ENCODE measurements around the gene CDH1.
"Not testable (repeated sequence)": the region's sequence is repeated elsewhere in the genome, so short reads cannot be mapped to it uniquely, and the experiment has no call there.

Gene CDH1

GRCh38 chr16:68715471-68715870 lies 21.6 kb upstream of the CDH1 start:
- Histone ChIP-seq H3K36me3 (ENCODE audit: insufficient read depth, low read length) (no peaks in the 10 kb centered on the region), H3K79me2 (ENCODE audit: insufficient read depth, low read length) (no peaks in the 10 kb centered on the region), H3K4me2 (ENCODE audit: low read depth, low read length, poor library complexity, severe bottlenecking) (no peak overlapping the region), H3K9me3 (ENCODE audit: insufficient read depth, low read depth, low read length) (no peaks in the 10 kb centered on the region), H3K4me3 (ENCODE audit: low read length, poor library complexity, severe bottlenecking) (no peak overlapping the region), H3K27me3 (ENCODE audit: insufficient read depth, low read length, poor library complexity, severe bottlenecking) (no peaks in the 10 kb centered on the region), H3K4me1 (ENCODE audit: insufficient read depth, low read length, poor library complexity, severe bottlenecking) (no peaks in the 10 kb centered on the region), H4K20me1 (ENCODE audit: insufficient read depth, low read length, poor library complexity, severe bottlenecking) (no peaks in the 10 kb centered on the region), H2AFZ (ENCODE audit: low read length) (no peak overlapping the region), H3K9ac (ENCODE audit: low read depth, low read length, poor library complexity, severe bottlenecking) (no peak overlapping the region), H3K9me2 (replicated peaks; ENCODE audit: low read depth, low read length) (no peaks in the 10 kb centered on the region), H3F3A (ENCODE audit: low read depth) (no peaks in the 10 kb centered on the region)
- TF ChIP-seq EZH2phosphoT487 (IDR thresholded peaks at IDR 0.05; ENCODE audit: borderline replicate concordance) = no peak
- no peak for TF ChIP-seq CTCF (conservative IDR thresholded peaks at IDR 0.05; ENCODE audit: low read length)

- not testable (repeated sequence) for H3K9me2 ChIP-seq (replicated peaks; ENCODE audit: low read depth, low read length); H3K4me1 ChIP-seq (ENCODE audit: insufficient read depth, low read length, poor library complexity, severe bottlenecking); H2AFZ ChIP-seq (ENCODE audit: low read length); H3K9ac ChIP-seq (ENCODE audit: low read depth, low read length, poor library complexity, severe bottlenecking); H3K4me2 ChIP-seq (ENCODE audit: low read depth, low read length, poor library complexity, severe bottlenecking); H3K27me3 ChIP-seq (ENCODE audit: insufficient read depth, low read length, poor library complexity, severe bottlenecking); H3K9me3 ChIP-seq (ENCODE audit: insufficient read depth, low read depth, low read length); H4K20me1 ChIP-seq (ENCODE audit: insufficient read depth, low read length, poor library complexity, severe bottlenecking); H3K79me2 ChIP-seq (ENCODE audit: insufficient read depth, low read length); H3K4me3 ChIP-seq (ENCODE audit: low read length, poor library complexity, severe bottlenecking); H3F3A ChIP-seq (ENCODE audit: low read depth); H3K36me3 ChIP-seq (ENCODE audit: insufficient read depth, low read length)
Observed at GRCh38 chr16:68716516-68716915, 20.6 kb upstream of the CDH1 start.

GRCh38 chr16:68717684-68718083 lies 19.4 kb upstream of the CDH1 start:
- no peaks in the 10 kb centered on the region for H3K27me3 ChIP-seq (ENCODE audit: insufficient read depth, low read length, poor library complexity, severe bottlenecking)
- H3K36me3 ChIP-seq (ENCODE audit: insufficient read depth, low read length) = no peaks in the 10 kb centered on the region
- H3K9me2 ChIP-seq (replicated peaks; ENCODE audit: low read depth, low read length) = no peaks in the 10 kb centered on the region
- TF ChIP-seq EZH2phosphoT487 (IDR thresholded peaks at IDR 0.05; ENCODE audit: borderline replicate concordance) (no peak), CTCF (conservative IDR thresholded peaks at IDR 0.05; ENCODE audit: low read length) (no peak)
- H2AFZ ChIP-seq (ENCODE audit: low read length) = no peak overlapping the region
- H3K9ac ChIP-seq (ENCODE audit: low read depth, low read length, poor library complexity, severe bottlenecking) = no peak overlapping the region
- H3K9me3 ChIP-seq (ENCODE audit: insufficient read depth, low read depth, low read length) = no peaks in the 10 kb centered on the region
- H3K4me1 ChIP-seq (ENCODE audit: insufficient read depth, low read length, poor library complexity, severe bottlenecking) = no peaks in the 10 kb centered on the region
- no peak overlapping the region for H3K4me2 ChIP-seq (ENCODE audit: low read depth, low read length, poor library complexity, severe bottlenecking)
- no peaks in the 10 kb centered on the region for H4K20me1 ChIP-seq (ENCODE audit: insufficient read depth, low read length, poor library complexity, severe bottlenecking)
- no peaks in the 10 kb centered on the region for H3K79me2 ChIP-seq (ENCODE audit: insufficient read depth, low read length)
- no peak overlapping the region for H3K4me3 ChIP-seq (ENCODE audit: low read length, poor library complexity, severe bottlenecking)
- no peaks in the 10 kb centered on the region for H3F3A ChIP-seq (ENCODE audit: low read depth)

GRCh38 chr16:68718590-68718989 lies 18.5 kb upstream of the CDH1 start:
- Histone ChIP-seq H3K4me2 (ENCODE audit: low read depth, low read length, poor library complexity, severe bottlenecking) (no peak overlapping the region), H3K4me1 (ENCODE audit: insufficient read depth, low read length, poor library complexity, severe bottlenecking) (no peaks in the 10 kb centered on the region), H3K9me3 (ENCODE audit: insufficient read depth, low read depth, low read length) (no peaks in the 10 kb centered on the region), H3K27me3 (ENCODE audit: insufficient read depth, low read length, poor library complexity, severe bottlenecking) (no peaks in the 10 kb centered on the region), H3K79me2 (ENCODE audit: insufficient read depth, low read length) (no peaks in the 10 kb centered on the region), H3K36me3 (ENCODE audit: insufficient read depth, low read length) (no peaks in the 10 kb centered on the region), H3K9ac (ENCODE audit: low read depth, low read length, poor library complexity, severe bottlenecking) (no peak overlapping the region), H3F3A (ENCODE audit: low read depth) (no peaks in the 10 kb centered on the region), H2AFZ (ENCODE audit: low read length) (no peak overlapping the region), H4K20me1 (ENCODE audit: insufficient read depth, low read length, poor library complexity, severe bottlenecking) (no peaks in the 10 kb centered on the region), H3K4me3 (ENCODE audit: low read length, poor library complexity, severe bottlenecking) (no peak overlapping the region), H3K9me2 (replicated peaks; ENCODE audit: low read depth, low read length) (no peaks in the 10 kb centered on the region)
- TF ChIP-seq EZH2phosphoT487 (IDR thresholded peaks at IDR 0.05; ENCODE audit: borderline replicate concordance) = no peak
- no peak for TF ChIP-seq CTCF (conservative IDR thresholded peaks at IDR 0.05; ENCODE audit: low read length)

All from Loucy (cell line).